Activated CD8-positive, alpha-beta T cell treated with anti-CD3 and anti-CD28 coated beads for 36 hours (primary cell): ENCODE results near the gene ZMYND8. TPM values are rescaled to one million over a fixed set of nuclear protein-coding genes. Genes with fewer than 3 reads are reported as not detected.

Experiments used
- ATAC-seq: fragments of 200-7000 bp; cut with Tn5 transposase; one replicate; pipeline ENCODE4 v1.10.0; 2021; ENCODE audit warnings: mild to moderate bottlenecking, moderate library complexity
- CTCF ChIA-PET: fragments of 350-600 bp; sonication (Branson Sonifier 250); formaldehyde crosslinking; loops from one replicate; lab custom pipeline; 2021; ENCODE audit warnings: antibody characterized with exemption; lab: Charles Lee
- POLR2A ChIA-PET: fragments of 350-600 bp; sonication (Branson Sonifier 250); formaldehyde crosslinking; loops from one replicate; lab custom pipeline; 2021; ENCODE audit warnings: antibody characterized with exemption; lab: Charles Lee
- DNase-seq: peaks from one replicate; pipeline ENCODE4 v3.0.0-alpha.2; 2020
- H3K27ac Mint-ChIP-seq: one replicate; pipeline ENCODE4 v1.8.0; 2021; ENCODE audit warnings: mild to moderate bottlenecking, mixed read lengths
- H3K27me3 Mint-ChIP-seq: one replicate; pipeline ENCODE4 v1.8.0; 2021; ENCODE audit warnings: mixed read lengths
- H3K36me3 Mint-ChIP-seq: one replicate; pipeline ENCODE4 v1.8.0; 2021; ENCODE audit warnings: low read depth, mixed read lengths
- H3K4me1 Mint-ChIP-seq: one replicate; pipeline ENCODE4 v1.8.0; 2021; ENCODE audit warnings: low read depth, mixed read lengths
- H3K4me3 Mint-ChIP-seq: one replicate; pipeline ENCODE4 v1.8.0; 2021; ENCODE audit warnings: mild to moderate bottlenecking, moderate library complexity, mixed read lengths
- H3K9me3 Mint-ChIP-seq: one replicate; pipeline ENCODE4 v1.8.0; 2021; ENCODE audit warnings: mixed read lengths
- CTCF ChIP-seq: fragments of 200-600 bp; IDR thresholded peaks from one replicate; pipeline ENCODE4 v1.8.0; 2022; ENCODE audit warnings: antibody characterized with exemption, mild to moderate bottlenecking
- intact Hi-C: fragments of 100-400 bp; cut with micrococcal nuclease; formaldehyde crosslinking; loops from one replicate; pipeline ENCODE4 v1.10.0; 2022
- total RNA-seq, 2 experiments: library from RNA; stranded (reverse); gene quantifications; one replicate each; pipeline ENCODE4 v1.2.3, GENCODE V29; 2021

The ZMYND8 gene
- total RNA-seq, 2 experiments from 2014 or later = 31.9 to 33.4 TPM

- peak; percentile 69 for ATAC-seq
- intact Hi-C loops = no loop called here
These were observed 10.3 kb downstream of the ZMYND8 start for GRCh38 chr20:47346172-47346571.

DNA sequence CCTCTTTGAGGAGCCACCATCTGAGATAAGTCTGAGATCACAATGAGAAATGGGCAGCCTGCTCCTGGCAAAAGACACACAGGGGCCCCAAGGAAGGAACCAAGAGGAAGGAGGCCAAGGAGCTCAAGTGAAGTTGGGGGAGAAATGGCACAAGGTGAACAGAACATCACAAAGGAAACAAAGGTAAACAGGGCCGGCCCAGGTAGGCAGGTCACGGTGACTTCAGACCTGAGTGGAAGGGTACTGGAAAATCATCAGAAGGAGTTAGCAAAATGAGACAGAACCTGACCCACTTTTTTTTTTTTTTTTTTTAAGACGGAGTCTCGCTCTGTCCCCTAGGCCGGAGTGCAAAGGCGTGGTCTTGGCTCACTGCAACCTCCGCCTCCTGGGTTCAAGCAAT, 11.3 kb downstream of the ZMYND8 start:
- Mint-ChIP-seq H3K4me1 (peaks cover 13% of the 10 kb centered on the region), H3K4me3 (no peak overlapping the region), H3K36me3 (peaks cover 45% of the 10 kb centered on the region), H3K9me3 (no peaks in the 10 kb centered on the region), H3K27me3 (no peaks in the 10 kb centered on the region), H3K27ac (peak overlapping the region; percentile 45)
- ChIA-PET POLR2A (interaction anchor here (0.6 to 2.2 kb wide), 5 partner anchors 10 to 99 kb away, joined by 3 to 11 read pairs (median 3); no protein-coding TSS in a partner anchor), CTCF (interaction anchor here (1.1 to 2.8 kb wide), 3 partner anchors 18 to 72 kb away, joined by 3 to 13 read pairs (median 4); no protein-coding TSS in a partner anchor)
- intact Hi-C loops = no loop called here
- DNase-seq = no peak
- no peak for ATAC-seq
- TF ChIP-seq CTCF = no peak

More at GRCh38 chr20:47346172-47346571, 10.3 kb downstream of the ZMYND8 start:
- Mint-ChIP-seq H3K4me1 (peaks cover 8% of the 10 kb centered on the region), H3K36me3 (peaks cover 39% of the 10 kb centered on the region), H3K9me3 (no peaks in the 10 kb centered on the region), H3K27ac (peak overlapping the region; percentile 68), H3K27me3 (no peaks in the 10 kb centered on the region), H3K4me3 (no peak overlapping the region)
- ChIA-PET CTCF (interaction anchor here (1.1 to 2.8 kb wide), 3 partner anchors 19 to 73 kb away, joined by 3 to 13 read pairs (median 4); no protein-coding TSS in a partner anchor), POLR2A (interaction anchor here (0.9 to 2.2 kb wide), 3 partner anchors 12 to 86 kb away, joined by 3 to 11 read pairs (median 3); no protein-coding TSS in a partner anchor)
- peak; percentile 30 for DNase-seq
- no peak for TF ChIP-seq CTCF

- ChIA-PET CTCF (interaction anchor here (1.0 to 1.5 kb wide), 2 partner anchors 41 to 70 kb away, joined by 3 to 4 read pairs; no protein-coding TSS in a partner anchor), POLR2A (interaction anchor here (0.9 kb wide), 1 partner anchor 13 kb away, joined by 3 read pairs; no protein-coding TSS in a partner anchor)
- peaks cover 20% of the 10 kb centered on the region for H3K4me1 Mint-ChIP-seq
- no peak overlapping the region for H3K27ac Mint-ChIP-seq
- intact Hi-C loops = no loop called here
- no peak for DNase-seq
- no peak overlapping the region for H3K4me3 Mint-ChIP-seq
- H3K9me3 Mint-ChIP-seq = no peaks in the 10 kb centered on the region
- no peak for ATAC-seq
- no peak for TF ChIP-seq CTCF
- no peaks in the 10 kb centered on the region for H3K27me3 Mint-ChIP-seq
- peaks cover 51% of the 10 kb centered on the region for H3K36me3 Mint-ChIP-seq
These were observed 13.5 kb downstream of the ZMYND8 start for GRCh38 chr20:47343007-47343472.

DNA sequence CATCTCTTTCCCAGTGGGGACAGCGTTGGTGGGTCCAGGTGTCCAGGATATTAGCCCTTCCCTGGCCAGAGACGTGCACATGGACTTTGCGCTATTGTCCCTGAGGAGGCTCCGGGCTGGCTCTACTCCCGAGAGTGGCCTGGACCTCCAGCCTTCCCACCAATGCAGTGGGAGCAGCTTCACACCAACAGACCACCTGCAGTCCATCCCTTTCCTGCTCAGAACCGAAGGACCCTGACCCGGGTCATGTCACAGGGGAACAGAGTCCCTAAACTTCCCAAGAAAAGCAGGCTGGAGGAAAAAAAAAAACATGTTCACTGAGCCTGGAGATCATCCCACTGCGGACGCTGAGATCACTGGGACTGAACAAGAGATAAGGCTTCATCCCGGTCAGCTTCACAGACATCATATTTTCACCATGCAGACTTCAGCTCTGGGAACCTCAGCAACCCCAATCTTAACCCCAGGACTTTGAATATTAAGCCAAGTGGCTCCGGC, 18.3 kb downstream of the ZMYND8 start:
- peaks cover 41% of the 10 kb centered on the region for H3K4me1 Mint-ChIP-seq
- CTCF ChIA-PET = interaction anchor here (1.0 to 1.5 kb wide), 3 partner anchors 9 to 65 kb away, joined by 3 to 5 read pairs (median 4); no protein-coding TSS in a partner anchor
- no peak for DNase-seq
- no peak for ATAC-seq
- no peak overlapping the region for H3K4me3 Mint-ChIP-seq
- TF ChIP-seq CTCF = no peak
- H3K27me3 Mint-ChIP-seq = no peaks in the 10 kb centered on the region
- POLR2A ChIA-PET = no interaction called here
- H3K27ac Mint-ChIP-seq = no peak overlapping the region
- intact Hi-C loops = no loop called here
- no peaks in the 10 kb centered on the region for H3K9me3 Mint-ChIP-seq
- H3K36me3 Mint-ChIP-seq = peaks cover 33% of the 10 kb centered on the region

GRCh38 chr20:47337413-47337812, 19.1 kb downstream of the ZMYND8 start:
- no peak for TF ChIP-seq CTCF
- peaks cover 33% of the 10 kb centered on the region for H3K36me3 Mint-ChIP-seq
- ChIA-PET CTCF (interaction anchor here (1.4 kb wide), 1 partner anchor 46 kb away, joined by 4 read pairs; no protein-coding TSS in a partner anchor), POLR2A (no interaction called here)
- DNase-seq = no peak
- ATAC-seq = no peak
- intact Hi-C loops = no loop called here
- H3K27ac Mint-ChIP-seq = no peak overlapping the region
- no peak overlapping the region for H3K4me3 Mint-ChIP-seq
- H3K9me3 Mint-ChIP-seq = no peaks in the 10 kb centered on the region
- peaks cover 47% of the 10 kb centered on the region for H3K4me1 Mint-ChIP-seq
- no peaks in the 10 kb centered on the region for H3K27me3 Mint-ChIP-seq
